Erythroblast (primary cell): ENCODE measurements around the gene CDYL.

Experiments
- GATA1 ChIP-seq: IDR thresholded peaks from 2 replicates; pipeline ENCODE4 v1.6.1; 2011; ENCODE audit warnings: low read depth, mild to moderate bottlenecking, control low read depth, low read length, moderate library complexity
- POLR2A ChIP-seq: IDR thresholded peaks from 2 replicates; pipeline ENCODE4 v1.6.1; 2011; ENCODE audit warnings: mild to moderate bottlenecking, low read length

- no peak for TF ChIP-seq POLR2A
- TF ChIP-seq GATA1 = no peak
Observed at GRCh38 chr6:4890627-4891026, 114.4 kb downstream of the CDYL start.
